ENCODE measurements around the gene CDH18. TPM values are rescaled to one million over a fixed set of nuclear protein-coding genes. Genes with fewer than 3 reads are reported as not detected.

CDH18 gene
- total RNA-seq, 4 donors from 2014 or later = 2.1 TPM; not detected in 3

DNA sequence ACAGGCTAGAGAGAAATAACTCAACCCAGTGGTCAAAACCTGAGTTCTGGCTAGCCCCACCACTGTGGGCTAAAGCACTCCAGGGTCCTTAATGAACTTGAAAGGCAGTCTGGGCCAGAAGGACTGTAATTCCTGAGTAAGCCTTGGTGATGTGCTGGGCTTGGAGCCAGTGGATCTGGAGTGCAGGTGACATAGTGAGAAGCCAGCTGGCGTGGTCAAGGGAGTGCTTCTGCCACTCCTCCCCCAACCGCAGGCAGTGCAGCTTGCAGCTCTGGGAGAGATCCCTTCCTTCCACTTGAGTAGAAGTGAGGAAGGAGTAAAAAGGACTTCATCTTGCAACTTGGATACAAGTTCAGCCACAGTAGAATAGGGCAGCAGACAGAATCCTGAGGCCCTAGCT is 424.0 kb downstream of the CDH18 start:
- DNase-seq = no peak
- Histone ChIP-seq H3K4me1 (no peaks in the 10 kb centered on the region), H3K27ac (no peak overlapping the region), H3K36me3 (no peaks in the 10 kb centered on the region), H3K27me3 (no peaks in the 10 kb centered on the region), H3K4me3 (no peak overlapping the region), H3K9me3 (no peaks in the 10 kb centered on the region)
- intact Hi-C loops (cut with DNase I; ENCODE audit: low total_unique reads) = no loop called here
- TF ChIP-seq, protein P1, sequence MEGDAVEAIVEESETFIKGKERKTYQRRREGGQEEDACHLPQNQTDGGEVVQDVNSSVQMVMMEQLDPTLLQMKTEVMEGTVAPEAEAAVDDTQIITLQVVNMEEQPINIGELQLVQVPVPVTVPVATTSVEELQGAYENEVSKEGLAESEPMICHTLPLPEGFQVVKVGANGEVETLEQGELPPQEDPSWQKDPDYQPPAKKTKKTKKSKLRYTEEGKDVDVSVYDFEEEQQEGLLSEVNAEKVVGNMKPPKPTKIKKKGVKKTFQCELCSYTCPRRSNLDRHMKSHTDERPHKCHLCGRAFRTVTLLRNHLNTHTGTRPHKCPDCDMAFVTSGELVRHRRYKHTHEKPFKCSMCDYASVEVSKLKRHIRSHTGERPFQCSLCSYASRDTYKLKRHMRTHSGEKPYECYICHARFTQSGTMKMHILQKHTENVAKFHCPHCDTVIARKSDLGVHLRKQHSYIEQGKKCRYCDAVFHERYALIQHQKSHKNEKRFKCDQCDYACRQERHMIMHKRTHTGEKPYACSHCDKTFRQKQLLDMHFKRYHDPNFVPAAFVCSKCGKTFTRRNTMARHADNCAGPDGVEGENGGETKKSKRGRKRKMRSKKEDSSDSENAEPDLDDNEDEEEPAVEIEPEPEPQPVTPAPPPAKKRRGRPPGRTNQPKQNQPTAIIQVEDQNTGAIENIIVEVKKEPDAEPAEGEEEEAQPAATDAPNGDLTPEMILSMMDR (IDR thresholded peaks at IDR 0.05) = no peak
- no peak for TF ChIP-seq POLR2A (IDR thresholded peaks at IDR 0.05)

DNA sequence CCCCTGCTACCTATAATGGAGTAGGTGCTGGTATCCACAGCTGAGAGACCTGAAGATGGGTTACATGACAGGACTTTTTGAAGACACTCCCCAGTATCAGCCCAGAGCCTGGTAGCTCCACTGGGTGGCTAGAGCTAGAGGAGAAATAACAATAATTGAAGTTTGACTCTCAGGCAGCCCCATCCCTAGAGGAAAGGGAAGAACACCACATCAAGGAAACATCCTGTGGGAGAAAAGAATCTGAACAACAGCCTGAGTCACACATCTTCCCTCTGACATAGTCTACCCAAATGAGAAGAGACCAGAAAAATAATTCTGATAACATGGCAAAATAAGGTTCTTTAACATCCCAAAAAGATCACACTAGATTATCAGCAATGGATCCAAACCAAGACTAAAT is 432.1 kb downstream of the CDH18 start:
- H3K9me3 ChIP-seq = no peaks in the 10 kb centered on the region
- no peak overlapping the region for H3K27ac ChIP-seq
- no peaks in the 10 kb centered on the region for H3K4me1 ChIP-seq
- no peaks in the 10 kb centered on the region for H3K36me3 ChIP-seq
- H3K27me3 ChIP-seq = no peaks in the 10 kb centered on the region
- no peak overlapping the region for H3K4me3 ChIP-seq
- intact Hi-C loops (cut with DNase I; ENCODE audit: low total_unique reads) = no loop called here
- DNase-seq = no peak
- TF ChIP-seq, protein P1 (IDR thresholded peaks at IDR 0.05) = no peak
- TF ChIP-seq POLR2A (IDR thresholded peaks at IDR 0.05) = no peak

DNA sequence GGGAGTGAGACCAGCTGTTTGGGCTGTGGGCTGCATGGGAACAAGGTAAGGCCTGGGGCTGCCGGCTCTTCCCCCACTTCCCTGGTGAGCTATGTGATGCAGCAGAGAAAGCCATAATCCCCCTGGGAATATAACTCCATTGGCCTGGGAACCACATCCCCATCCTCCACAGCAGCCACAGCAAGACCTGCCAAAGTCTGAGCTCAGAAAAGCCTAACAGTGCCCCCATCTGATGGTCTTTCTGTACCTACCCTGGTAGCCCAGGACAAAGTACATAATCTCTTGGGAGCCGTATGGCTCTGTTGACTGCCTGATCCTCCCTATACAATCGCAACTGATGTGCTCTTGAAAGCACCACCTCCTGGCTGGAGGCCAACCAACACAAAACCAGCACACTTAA is 432.6 kb downstream of the CDH18 start:
- Histone ChIP-seq H3K4me1 (no peaks in the 10 kb centered on the region), H3K9me3 (no peaks in the 10 kb centered on the region), H3K36me3 (no peaks in the 10 kb centered on the region), H3K27me3 (no peaks in the 10 kb centered on the region), H3K4me3 (no peak overlapping the region), H3K27ac (no peak overlapping the region)
- TF ChIP-seq, protein P1 (IDR thresholded peaks at IDR 0.05) = no peak
- TF ChIP-seq POLR2A (IDR thresholded peaks at IDR 0.05) = no peak
- intact Hi-C loops (cut with DNase I; ENCODE audit: low total_unique reads) = no loop called here
- no peak for DNase-seq

DNA sequence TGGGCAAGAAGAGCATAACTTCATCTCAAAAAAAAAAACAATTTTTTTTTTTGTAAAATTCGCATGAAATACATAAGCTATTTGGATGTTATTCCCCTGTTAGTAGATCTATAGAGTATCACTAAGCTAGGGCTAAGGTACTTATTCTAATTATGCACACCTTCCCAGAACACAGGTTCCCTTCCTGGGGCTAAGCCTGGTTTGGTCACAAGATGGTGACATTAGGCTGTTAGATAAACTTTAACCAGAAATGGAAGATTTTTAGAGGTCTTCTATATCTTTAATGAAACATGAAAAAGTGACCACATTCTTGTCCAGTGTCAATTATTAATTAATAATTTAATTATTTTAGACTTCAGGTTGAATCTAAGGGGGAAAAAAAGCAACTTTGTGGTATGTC is 433.5 kb downstream of the CDH18 start:
- H3K27ac ChIP-seq = no peak overlapping the region
- no peak for DNase-seq
- no peaks in the 10 kb centered on the region for H3K36me3 ChIP-seq
- no peaks in the 10 kb centered on the region for H3K9me3 ChIP-seq
- intact Hi-C loops (cut with DNase I; ENCODE audit: low total_unique reads) = no loop called here
- no peak overlapping the region for H3K4me3 ChIP-seq
- H3K4me1 ChIP-seq = no peaks in the 10 kb centered on the region
- no peaks in the 10 kb centered on the region for H3K27me3 ChIP-seq
- TF ChIP-seq, protein P1 (IDR thresholded peaks at IDR 0.05) = no peak
- no peak for TF ChIP-seq POLR2A (IDR thresholded peaks at IDR 0.05)

DNA sequence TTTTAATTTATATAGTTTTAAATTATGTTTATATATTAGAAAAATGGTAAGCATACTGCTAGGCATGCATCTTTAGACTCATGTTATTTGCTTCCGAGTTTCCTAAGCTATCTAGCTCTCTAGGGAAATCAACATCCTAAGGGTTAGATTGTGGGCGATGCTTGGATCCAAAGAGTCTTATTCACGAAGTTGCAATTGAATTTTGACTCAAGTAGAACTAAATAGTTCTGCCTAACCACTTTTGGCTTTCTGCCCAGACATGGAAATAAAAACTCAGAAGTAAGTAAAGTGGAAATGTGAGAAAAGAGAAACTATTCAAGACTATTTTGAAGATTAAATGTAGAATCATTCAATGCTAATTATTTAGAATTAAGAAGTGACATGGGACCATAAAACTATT is 440.4 kb downstream of the CDH18 start:
- no peaks in the 10 kb centered on the region for H3K36me3 ChIP-seq
- no peaks in the 10 kb centered on the region for H3K9me3 ChIP-seq
- H3K4me1 ChIP-seq = no peaks in the 10 kb centered on the region
- no peak overlapping the region for H3K4me3 ChIP-seq
- intact Hi-C loops (cut with DNase I; ENCODE audit: low total_unique reads) = no loop called here
- DNase-seq = no peak
- no peak overlapping the region for H3K27ac ChIP-seq
- no peaks in the 10 kb centered on the region for H3K27me3 ChIP-seq
- no peak for TF ChIP-seq POLR2A (IDR thresholded peaks at IDR 0.05)
- TF ChIP-seq, protein P1 (IDR thresholded peaks at IDR 0.05) = no peak

All from uterus (tissue), 4 donors.